Testis (tissue), 2 donors: ENCODE results near the gene KLHL10.

Source experiments
- CTCF ChIP-seq, 3 experiments: fragments of 450-650 bp in 2 of 3; fragments of 200-600 bp in 1 of 3; sonication (generic) in 1 of 3; IDR thresholded peaks; one replicate each; pipeline ENCODE4 v1.5.1; 2016 to 2019; ENCODE audit warnings: antibody characterized with exemption in 3 of 3, mild to moderate bottlenecking in 2 of 3, moderate library complexity in 1 of 3
- POLR2A ChIP-seq: fragments of 450-650 bp; IDR thresholded peaks from one replicate; pipeline ENCODE4 v1.6.1; 2017; ENCODE audit warnings: antibody characterized with exemption, mild to moderate bottlenecking, moderate library complexity

GRCh38 chr17:41894791-41895331 is 57.2 kb downstream of the KLHL10 start:
- TF ChIP-seq CTCF (IDR thresholded peaks at IDR 0.05), result no peak
- TF ChIP-seq POLR2A, result no peak
